Esophagus muscularis mucosa (tissue), 3 donors: Measurements from ENCODE around the gene SLC9A4.

Experiments
- CTCF ChIP-seq, 3 experiments: fragments of 200-600 bp in 2 of 3; fragments of 450-650 bp in 1 of 3; sonication (generic) in 2 of 3; IDR thresholded peaks; one replicate each; pipeline ENCODE4 v1.5.1; 2017 to 2019; ENCODE audit warnings: antibody characterized with exemption in 3 of 3, mild to moderate bottlenecking in 2 of 3, moderate library complexity in 1 of 3
- POLR2A ChIP-seq: fragments of 450-650 bp; IDR thresholded peaks from one replicate; pipeline ENCODE4 v1.6.1; 2017; ENCODE audit warnings: antibody characterized with exemption, moderate library complexity, mild to moderate bottlenecking, low read depth
- POLR2AphosphoS5 ChIP-seq, 2 donors: sonication (generic); formaldehyde crosslinking; IDR thresholded peaks; one replicate each; pipeline ENCODE4 v1.6.1; 2017; ENCODE audit warnings: antibody characterized with exemption in 2 of 2

- TF ChIP-seq CTCF (IDR thresholded peaks at IDR 0.05) (no peak), POLR2A (no peak), POLR2AphosphoS5 (IDR thresholded peaks at IDR 0.05) (no peak)
Observed at GRCh38 chr2:102582845-102583244, 109.8 kb downstream of the SLC9A4 start.
